K562 (cell line): Measurements from ENCODE around the gene TOR1AIP1. TPM values are rescaled to one million over a fixed set of nuclear protein-coding genes. Genes with fewer than 3 reads are reported as not detected.
A peak's percentile ranks its signal among the peaks of the same experiment; 100 is the strongest.

ENCODE experiments used
- ATAC-seq: fragments of 200-7000 bp; cut with Tn5 transposase; 3 replicates; pipeline ENCODE4 v1.9.1; 2020; ENCODE audit warnings: moderate library complexity
- BruUV-seq: library from RNA; stranded (reverse); fragments of 400-500 nt; replicated peaks from 2 replicates; lab custom pipeline; 2021; lab: Mats Ljungman, UMichigan
- CTCF ChIA-PET: fragments of 300-600 bp; formaldehyde crosslinking; extraction: SDS; loops from one replicate; lab custom pipeline; 2021; ENCODE audit warnings: low intra/inter-chr PET ratio; lab: Yijun Ruan, JAX
- POLR2A ChIA-PET: fragments of 300-600, 350-650 bp; sonication (Branson Sonifier 250); formaldehyde crosslinking; extraction: SDS; loops from one replicate; lab custom pipeline; 2021; ENCODE audit warnings: antibody characterized with exemption, inconsistent platforms; lab: Yijun Ruan, JAX
- DNase-seq, 4 experiments: peaks; one replicate each; pipeline versions ENCODE4 v3.0.0 to v3.0.0-alpha.2; 2011 to 2018; ENCODE audit warnings: low spot score in 3 of 4, mixed read lengths in 3 of 4; ENCODE audit errors: extremely low read depth in 1 of 4
- FAIRE-seq: peaks from 2 replicates; lab custom pipeline; 2011; peaks lifted over from hg19 to GRCh38; lab: Jason Lieb, UNC
- H2AFZ ChIP-seq: 2 replicates; pipeline ENCODE4 v1.6.0; 2011; ENCODE audit warnings: low read depth, low read length, control low read depth, inconsistent platforms
- H3K27ac ChIP-seq: fragments of 200-600 bp; 3 replicates; pipeline ENCODE4 v1.8.0; 2011; ENCODE audit warnings: low read depth, mild to moderate bottlenecking, control low read depth, inconsistent platforms, low read length, moderate library complexity, mixed read lengths; ENCODE audit errors: extremely low read depth
- H3K27me3 ChIP-seq, 2 experiments: fragments of 300-600 bp in 1 of 2; 2 replicates in 1 of 2; 3 replicates in 1 of 2; pipeline versions ENCODE4 v1.6.0 to v1.8.0; 2011; ENCODE audit warnings: inconsistent platforms in 2 of 2, low read length in 2 of 2, mild to moderate bottlenecking in 1 of 2, mixed read lengths in 1 of 2, moderate library complexity in 1 of 2; ENCODE audit not compliant: control insufficient read depth in 2 of 2, insufficient read depth in 2 of 2
- H3K36me3 ChIP-seq: fragments of 300-600 bp; 3 replicates; pipeline ENCODE4 v1.8.0; 2011; ENCODE audit warnings: mild to moderate bottlenecking, low read length, inconsistent platforms; ENCODE audit not compliant: control insufficient read depth, insufficient read depth
- H3K4me1 ChIP-seq, 2 experiments: fragments of 200-600 bp in 1 of 2; replicated peaks in 1 of 2; 2 replicates in 1 of 2; 3 replicates in 1 of 2; pipeline versions ENCODE4 v1.5.1 to v1.8.0; 2011; ENCODE audit warnings: inconsistent platforms in 2 of 2, low read length in 2 of 2, mild to moderate bottlenecking in 1 of 2, mixed read lengths in 1 of 2, moderate library complexity in 1 of 2; ENCODE audit not compliant: control insufficient read depth in 2 of 2, insufficient read depth in 2 of 2
- H3K4me2 ChIP-seq: 2 replicates; pipeline ENCODE4 v1.6.1; 2011; ENCODE audit warnings: low read length, control low read depth, inconsistent platforms, mixed read lengths; ENCODE audit not compliant: insufficient read depth
- H3K4me3 ChIP-seq: fragments of 200-600 bp; sonication (generic), shearing (Covaris generic); 2 replicates; pipeline ENCODE4 v1.5.1; 2016; ENCODE audit warnings: control low read depth, inconsistent platforms
- H3K79me2 ChIP-seq: fragments of 200-600 bp; 3 replicates; pipeline ENCODE4 v1.8.0; 2011; ENCODE audit warnings: low read length, inconsistent platforms; ENCODE audit not compliant: control insufficient read depth, insufficient read depth
- H3K9ac ChIP-seq, 2 experiments: 2 replicates each; pipeline versions ENCODE4 v1.6.0 to v1.6.1; 2011; ENCODE audit warnings: low read depth in 2 of 2, low read length in 2 of 2, control low read depth in 1 of 2, inconsistent platforms in 1 of 2, mild to moderate bottlenecking in 1 of 2, mixed read lengths in 1 of 2; ENCODE audit not compliant: insufficient read depth in 1 of 2
- H3K9me1 ChIP-seq: one replicate; pipeline ENCODE4 v1.6.0; 2011; ENCODE audit warnings: inconsistent platforms, mild to moderate bottlenecking, low read length, moderate library complexity; ENCODE audit not compliant: control insufficient read depth, insufficient read depth
- H3K9me3 ChIP-seq: replicated peaks from 2 replicates; pipeline ENCODE4 v1.5.1; 2011; ENCODE audit warnings: low read depth, low read length, inconsistent platforms; ENCODE audit not compliant: control insufficient read depth, insufficient read depth
- H4K20me1 ChIP-seq: replicated peaks from 2 replicates; pipeline ENCODE4 v1.6.1; 2011; ENCODE audit warnings: low read length, inconsistent platforms, mixed read lengths; ENCODE audit not compliant: control insufficient read depth, insufficient read depth
- ADNP ChIP-seq: fragments of 200-800 bp; sonication (Bioruptor generic); IDR thresholded peaks from 2 replicates; pipeline ENCODE4 v1.6.1; 2016; ENCODE audit warnings: missing genetic modification characterization, missing compliant biosample characterization
- ATF4 ChIP-seq: fragments of 450-650 bp; formaldehyde crosslinking; IDR thresholded peaks from 2 replicates; pipeline ENCODE4 v1.4.0; 2022; ENCODE audit warnings: mild to moderate bottlenecking, moderate library complexity
- ELF4 ChIP-seq: fragments of 450-650 bp; formaldehyde crosslinking; IDR thresholded peaks from 2 replicates; pipeline ENCODE4 v1.4.0; 2022; ENCODE audit warnings: missing genetic modification characterization
- FOSL1 ChIP-seq: fragments of 200-800 bp; sonication (Bioruptor generic); conservative IDR thresholded peaks from 2 replicates; pipeline ENCODE4 v1.6.1; 2016; ENCODE audit warnings: missing genetic modification characterization, missing compliant biosample characterization
- GABPA ChIP-seq: fragments of 200-800 bp; sonication (Bioruptor generic); conservative IDR thresholded peaks from 2 replicates; pipeline ENCODE4 v1.6.1; 2016; ENCODE audit warnings: low read depth, missing genetic modification characterization, missing compliant biosample characterization
- LARP7 ChIP-seq: fragments of 450-650 bp; IDR thresholded peaks from 2 replicates; pipeline ENCODE4 v1.6.1; 2016
- NR2F6 ChIP-seq: fragments of 450-650 bp; formaldehyde crosslinking; IDR thresholded peaks from 2 replicates; pipeline ENCODE4 v1.4.0; 2020; ENCODE audit warnings: mild to moderate bottlenecking
- SP1 ChIP-seq: sonication (generic); formaldehyde crosslinking; IDR thresholded peaks from 2 replicates; pipeline ENCODE4 v1.8.1; 2022; ENCODE audit warnings: mild to moderate bottlenecking, missing genetic modification reagents
- TBP ChIP-seq: optimal IDR thresholded peaks from 2 replicates; pipeline ENCODE3; 2011; ENCODE audit warnings: low read depth, low read length, improper control_type of control experiment
- ZNF592 ChIP-seq: fragments of 450-650 bp; IDR thresholded peaks from 2 replicates; pipeline ENCODE4 v1.6.1; 2017; ENCODE audit warnings: antibody characterized with exemption, mild to moderate bottlenecking
- WGBS: fragments of 100-300 bp; shearing (Covaris generic); methylation state at CpG from one replicate; pipeline ENCODE4 v1.1.6; 2016; ENCODE audit warnings: low coverage, mixed read lengths; ENCODE audit not compliant: insufficient coverage; ENCODE audit errors: missing lambda C conversion rate; 5-methylcytosine and 5-hydroxymethylcytosine counted together
- in situ Hi-C: fragments of 300-500 bp; cut with MboI; formaldehyde crosslinking; loops from 4 replicates; pipeline ENCODE4 v1.15.0; 2018; ENCODE audit warnings: inconsistent platforms, mixed read lengths
- intact Hi-C: fragments of 100-400 bp; cut with micrococcal nuclease; formaldehyde crosslinking; loops from 2 replicates; pipeline ENCODE4 v1.14.2; 2022
- polyA plus RNA-seq, 8 experiments: library from polyadenylated mRNA; depleted of rRNA in 4 of 8; stranded (reverse) in 5 of 8; unstranded in 3 of 8; fragments of >200 nt; fragmentation: Nextera tagmentation in 2 of 8; fragmentation: Illumina TruSeq in 1 of 8; extraction: Ambion mirVana in 2 of 8; extraction: Trizol in 1 of 8; gene quantifications; 2 replicates each; pipeline versions ENCODE4 v1.2.1 to v1.2.3, GENCODE V29; 2011 to 2014; ENCODE audit warnings: inconsistent platforms in 1 of 8, missing spikeins in 1 of 8
- total RNA-seq, 7 experiments: library from RNA; depleted of rRNA in 6 of 7; stranded (reverse); fragments of >200 nt in 6 of 7; fragmentation: Illumina TruSeq in 2 of 7; extraction: Trizol in 2 of 7; gene quantifications; 2 replicates each; pipeline versions ENCODE4 v1.2.1 to v1.2.3, GENCODE V29; 2011 to 2021; ENCODE audit warnings: low replicate concordance in 1 of 7

TOR1AIP1 gene
- total and polyA plus RNA-seq, 9 of the 15 experiments (the other 6 are each of a cell fraction or from before 2014, with no cell fraction given) = 18.1 to 46.9 (median 35.5) TPM

GRCh38 chr1:179921472-179921871 lies 39.4 kb downstream of the TOR1AIP1 start (continued):
- TF ChIP-seq ZNF592 = no peak
- no peak for TF ChIP-seq ATF4

GRCh38 chr1:179921981-179922872 lies 40.1 kb downstream of the TOR1AIP1 start:
- Histone ChIP-seq H3K9ac (no peak overlapping the region), H3K4me1 (no peaks in the 10 kb centered on the region), H3K4me3 (no peak overlapping the region), H3K36me3 (peaks cover 23% of the 10 kb centered on the region), H3K4me2 (no peak overlapping the region), H3K79me2 (no peaks in the 10 kb centered on the region), H2AFZ (no peak overlapping the region), H3K27me3 (no peaks in the 10 kb centered on the region), H3K9me3 (no peaks in the 10 kb centered on the region), H4K20me1 (no peaks in the 10 kb centered on the region), H3K9me1 (no peaks in the 10 kb centered on the region), H3K27ac (no peak overlapping the region)
- FAIRE-seq (no peak), ATAC-seq (no peak), DNase-seq (no peak)
- in situ Hi-C loops (no loop called here), intact Hi-C loops (no loop called here)
- ChIA-PET CTCF (no interaction called here), POLR2A (interaction anchor here (0.6 to 2.0 kb wide), 7 partner anchors 8 to 57 kb away, joined by 3 to 9 read pairs (median 5); partner anchors contain the start of gene TOR1AIP1)
- BruUV-seq = no TSS peak
- no peak for TF ChIP-seq LARP7
- no peak for TF ChIP-seq TBP
- TF ChIP-seq NR2F6 = no peak
- TF ChIP-seq FOSL1 (tag) = 0 out of 2 replicates have a peak, but pooled peaks have one; percentile 23
- TF ChIP-seq ELF4 (CRISPR knock-in tag) = no peak
- no peak for TF ChIP-seq SP1
- TF ChIP-seq ADNP (tag) = no peak
- TF ChIP-seq GABPA = no peak
- WGBS = 71% methylated on average over 8 of the region's 8 CpGs
